GM12801 (cell line): ENCODE results near the gene NFATC1.

Experiments used
- CTCF ChIP-seq: IDR thresholded peaks from one replicate; pipeline ENCODE4 v1.5.1; 2011; ENCODE audit warnings: control low read depth; ENCODE audit not compliant: insufficient read length; ENCODE audit errors: extremely low read depth

NFATC1 gene

GRCh38 chr18:79495591-79496071 lies 99.9 kb downstream of the NFATC1 start:
- no peak for TF ChIP-seq CTCF

- TF ChIP-seq CTCF, result no peak
Observed at GRCh38 chr18:79496237-79496977, 100.7 kb downstream of the NFATC1 start.

- TF ChIP-seq CTCF, result no peak
Observed at GRCh38 chr18:79496978-79497637, 101.4 kb downstream of the NFATC1 start.

- TF ChIP-seq CTCF, result no peak
Observed at GRCh38 chr18:79497638-79498081, 101.9 kb downstream of the NFATC1 start.

GRCh38 chr18:79498662-79499061 lies 102.9 kb downstream of the NFATC1 start:
- no peak for TF ChIP-seq CTCF

- TF ChIP-seq CTCF, result no peak
Observed at GRCh38 chr18:79501006-79501405, 105.3 kb downstream of the NFATC1 start.

GRCh38 chr18:79502782-79503181 lies 107.1 kb downstream of the NFATC1 start:
- TF ChIP-seq CTCF, result no peak
